Tibial nerve (tissue), 4 donors: Measurements from ENCODE around the gene TBC1D22A.

Source experiments
- CTCF ChIP-seq, 5 experiments: fragments of 200-600 bp in 3 of 5; fragments of 450-650 bp in 2 of 5; sonication (generic) in 3 of 5; IDR thresholded peaks; one replicate each; pipeline ENCODE4 v1.5.1; 2016 to 2019; ENCODE audit warnings: antibody characterized with exemption in 5 of 5, mild to moderate bottlenecking in 3 of 5, moderate library complexity in 2 of 5
- EP300 ChIP-seq, 2 donors: sonication (generic); formaldehyde crosslinking; IDR thresholded peaks; one replicate each; pipeline ENCODE4 v1.6.1; 2017; ENCODE audit warnings: antibody characterized with exemption in 2 of 2, mild to moderate bottlenecking in 1 of 2
- POLR2A ChIP-seq, 2 donors: fragments of 450-650 bp; IDR thresholded peaks; one replicate each; pipeline ENCODE4 v1.6.1; 2017; ENCODE audit warnings: antibody characterized with exemption in 2 of 2, mild to moderate bottlenecking in 2 of 2, moderate library complexity in 2 of 2

GRCh38 chr22:46728470-46728869 lies 34.0 kb upstream of the TBC1D22A start:
- TF ChIP-seq CTCF (IDR thresholded peaks at IDR 0.05) (no peak), POLR2A (IDR thresholded peaks at IDR 0.05) (no peak), EP300 (IDR thresholded peaks at IDR 0.05) (no peak)
